H1 (cell line): ENCODE measurements around the gene TMEM202. TPM values are rescaled to one million over a fixed set of nuclear protein-coding genes. Genes with fewer than 3 reads are reported as not detected.

Experiments
- CTCF ChIA-PET: fragments of 300-600 bp; sonication (Branson Sonifier 250); formaldehyde crosslinking; loops from one replicate; lab custom pipeline; 2021; ENCODE audit not compliant: partially characterized antibody; lab: Charles Lee
- POLR2A ChIA-PET: fragments of 300-600 bp; sonication (Branson Sonifier 250); formaldehyde crosslinking; loops from one replicate; lab custom pipeline; 2021; ENCODE audit warnings: inconsistent platforms; ENCODE audit not compliant: partially characterized antibody; lab: Charles Lee
- DNase-seq, 2 experiments: peaks; one replicate each; pipeline versions ENCODE4 v3.0.0 to v3.0.0-alpha.2; 2010 to 2022; ENCODE audit warnings: low spot score in 2 of 2, low read depth in 1 of 2, mixed read lengths in 1 of 2
- FAIRE-seq: peaks from 2 replicates; lab custom pipeline; 2011; peaks lifted over from hg19 to GRCh38; lab: Jason Lieb, UNC
- H2AFZ ChIP-seq: 2 replicates; pipeline ENCODE4 v1.8.1; 2012; ENCODE audit warnings: low read length, inconsistent platforms
- H2AK5ac ChIP-seq: 2 replicates; pipeline ENCODE4 v1.6.1; 2013; ENCODE audit warnings: low read depth, low read length
- H2BK120ac ChIP-seq: replicated peaks from 2 replicates; pipeline ENCODE3; 2013; ENCODE audit warnings: low read depth, low read length, inconsistent platforms
- H2BK12ac ChIP-seq: 2 replicates; pipeline ENCODE4 v1.6.1; 2013; ENCODE audit warnings: low read depth, low read length
- H2BK15ac ChIP-seq: 2 replicates; pipeline ENCODE4 v1.6.1; 2013; ENCODE audit warnings: low read length
- H2BK20ac ChIP-seq: 2 replicates; pipeline ENCODE4 v1.6.1; 2013; ENCODE audit warnings: low read length
- H2BK5ac ChIP-seq: 2 replicates; pipeline ENCODE4 v1.6.1; 2013; ENCODE audit warnings: low read depth, low read length
- H3K14ac ChIP-seq: 2 replicates; pipeline ENCODE4 v1.6.1; 2013; ENCODE audit warnings: inconsistent platforms; ENCODE audit not compliant: insufficient read length
- H3K18ac ChIP-seq: 2 replicates; pipeline ENCODE4 v1.6.1; 2013; ENCODE audit warnings: low read length; ENCODE audit errors: extremely low read depth
- H3K23ac ChIP-seq: 2 replicates; pipeline ENCODE4 v1.6.1; 2013; ENCODE audit warnings: inconsistent platforms; ENCODE audit not compliant: insufficient read length
- H3K23me2 ChIP-seq: 2 replicates; pipeline ENCODE4 v1.6.1; 2013; ENCODE audit warnings: low read depth, low read length
- H3K27ac ChIP-seq: 2 replicates; pipeline ENCODE4 v1.6.1; 2011; ENCODE audit warnings: low read depth, low read length, inconsistent platforms
- H3K27me3 ChIP-seq, 4 experiments: replicated peaks in 1 of 4; 1 replicate in 1 of 4; 2 replicates in 3 of 4; pipeline versions ENCODE4 v1.6.1 to v1.8.1; 2011 to 2013; ENCODE audit warnings: low read length in 3 of 4, mild to moderate bottlenecking in 3 of 4, inconsistent platforms in 2 of 4, mixed read lengths in 2 of 4, moderate library complexity in 1 of 4; ENCODE audit not compliant: control insufficient read depth in 3 of 4, insufficient read depth in 3 of 4; ENCODE audit errors: extremely low read depth in 1 of 4
- H3K36me3 ChIP-seq, 4 experiments: 2 replicates each; pipeline versions ENCODE4 v1.6.1 to v1.8.1; 2011 to 2013; ENCODE audit warnings: mild to moderate bottlenecking in 4 of 4, low read length in 3 of 4, moderate library complexity in 2 of 4, control low read depth in 1 of 4, inconsistent platforms in 1 of 4; ENCODE audit not compliant: insufficient read depth in 4 of 4, control insufficient read depth in 2 of 4
- H3K4ac ChIP-seq: replicated peaks from 2 replicates; pipeline ENCODE3; 2013; ENCODE audit warnings: low read length, low read depth, mixed read lengths, inconsistent platforms; ENCODE audit not compliant: insufficient read length
- H3K4me1 ChIP-seq, 4 experiments: replicated peaks in 1 of 4; 1 replicate in 1 of 4; 2 replicates in 3 of 4; pipeline versions ENCODE4 v1.6.1 to v1.8.1; 2011 to 2013; ENCODE audit warnings: low read length in 3 of 4, inconsistent platforms in 2 of 4, mixed read lengths in 1 of 4; ENCODE audit not compliant: insufficient read depth in 4 of 4, control insufficient read depth in 3 of 4
- H3K4me2 ChIP-seq, 2 experiments: 2 replicates each; pipeline versions ENCODE4 v1.6.1 to v1.8.1; 2011 to 2013; ENCODE audit warnings: low read depth in 2 of 2, low read length in 2 of 2, control low read depth in 1 of 2, inconsistent platforms in 1 of 2, mild to moderate bottlenecking in 1 of 2; ENCODE audit not compliant: insufficient read depth in 1 of 2
- H3K4me3 ChIP-seq, 4 experiments: fragments of 200-600, 300-600 bp in 1 of 4; sonication (generic), shearing (Covaris generic), sonication (Bioruptor Twin) in 1 of 4; 2 replicates each; pipeline versions ENCODE4 v1.5.1 to v1.8.1; 2011 to 2016; ENCODE audit warnings: low read length in 4 of 4, low read depth in 3 of 4, control low read depth in 2 of 4, inconsistent platforms in 2 of 4, mild to moderate bottlenecking in 2 of 4, mixed read lengths in 1 of 4, moderate library complexity in 1 of 4; ENCODE audit not compliant: insufficient read depth in 2 of 4; ENCODE audit errors: extremely low read depth in 1 of 4
- H3K56ac ChIP-seq: replicated peaks from 2 replicates; pipeline ENCODE3; 2013; ENCODE audit warnings: low read depth, mild to moderate bottlenecking, mixed read lengths, low read length, inconsistent platforms; ENCODE audit not compliant: insufficient read length
- H3K79me1 ChIP-seq: 2 replicates; pipeline ENCODE4 v1.6.1; 2013; ENCODE audit warnings: low read depth, low read length, control low read depth
- H3K79me2 ChIP-seq, 2 experiments: 2 replicates each; pipeline versions ENCODE4 v1.6.1 to v1.8.1; 2012 to 2013; ENCODE audit warnings: low read length in 2 of 2, mild to moderate bottlenecking in 2 of 2, inconsistent platforms in 1 of 2; ENCODE audit not compliant: insufficient read depth in 2 of 2, control insufficient read depth in 1 of 2
- H3K9ac ChIP-seq, 4 experiments: replicated peaks in 1 of 4; 1 replicate in 1 of 4; 2 replicates in 3 of 4; pipeline versions ENCODE4 v1.6.1 to v1.8.1; 2011 to 2013; ENCODE audit warnings: low read depth in 3 of 4, low read length in 3 of 4, control low read depth in 2 of 4, mild to moderate bottlenecking in 2 of 4, moderate library complexity in 2 of 4, inconsistent platforms in 1 of 4; ENCODE audit errors: extremely low read depth in 1 of 4
- H3K9me3 ChIP-seq, 2 experiments: 2 replicates each; pipeline versions ENCODE4 v1.6.1 to v1.8.1; 2012 to 2013; ENCODE audit warnings: mild to moderate bottlenecking in 2 of 2, moderate library complexity in 2 of 2, control low read depth in 1 of 2, inconsistent platforms in 1 of 2, low read depth in 1 of 2, low read length in 1 of 2, mixed read lengths in 1 of 2; ENCODE audit not compliant: insufficient read depth in 2 of 2
- H4K20me1 ChIP-seq, 2 experiments: replicated peaks in 1 of 2; 2 replicates each; pipeline versions ENCODE3 to v1.8.1; 2011 to 2013; ENCODE audit warnings: inconsistent platforms in 2 of 2, low read length in 2 of 2, mild to moderate bottlenecking in 1 of 2; ENCODE audit not compliant: insufficient read depth in 2 of 2, control insufficient read depth in 1 of 2
- H4K5ac ChIP-seq: 2 replicates; pipeline ENCODE4 v1.6.1; 2013; ENCODE audit warnings: low read length, low read depth, mixed read lengths, inconsistent platforms; ENCODE audit not compliant: insufficient read length
- H4K8ac ChIP-seq: 2 replicates; pipeline ENCODE4 v1.8.0; 2013; ENCODE audit warnings: mild to moderate bottlenecking, moderate library complexity, low read length, inconsistent platforms; ENCODE audit not compliant: insufficient read depth; ENCODE audit errors: extremely low read depth
- H4K91ac ChIP-seq: replicated peaks from 2 replicates; pipeline ENCODE3; 2013; ENCODE audit warnings: low read length, mixed read lengths, inconsistent platforms; ENCODE audit not compliant: insufficient read length
- BACH1 ChIP-seq: IDR thresholded peaks from 2 replicates; pipeline ENCODE4 v1.6.1; 2012; ENCODE audit warnings: low read length, improper control_type of control experiment
- BCL11A ChIP-seq, 2 experiments: IDR thresholded peaks; one replicate each; pipeline ENCODE4 v1.6.1; 2011; ENCODE audit warnings: low read depth in 2 of 2, low read length in 2 of 2, mild to moderate bottlenecking in 2 of 2
- CBX5 ChIP-seq: fragments of 300-800, 300-1000 bp; sonication (generic); IDR thresholded peaks from 2 replicates; pipeline ENCODE4 v1.7.1; 2016; ENCODE audit warnings: antibody characterized with exemption, low read length, low read depth
- CHD2 ChIP-seq: IDR thresholded peaks from 2 replicates; pipeline ENCODE4 v1.6.1; 2012; ENCODE audit warnings: low read length, improper control_type of control experiment
- CTCF ChIP-seq, 3 experiments: IDR thresholded peaks; 1 replicate in 2 of 3; 2 replicates in 1 of 3; pipeline versions ENCODE4 v1.5.1 to v1.6.1; 2011; ENCODE audit warnings: low read length in 3 of 3, mild to moderate bottlenecking in 3 of 3, inconsistent platforms in 2 of 3, low read depth in 1 of 3, moderate library complexity in 1 of 3; ENCODE audit not compliant: insufficient read depth in 1 of 3; ENCODE audit errors: control extremely low read depth in 1 of 3
- JUN ChIP-seq: IDR thresholded peaks from 2 replicates; pipeline ENCODE4 v1.6.1; 2011; ENCODE audit warnings: low read depth, mild to moderate bottlenecking, improper control_type of control experiment, low read length
- POLR2AphosphoS5 ChIP-seq: IDR thresholded peaks from 2 replicates; pipeline ENCODE4 v1.6.1; 2011; ENCODE audit warnings: low read depth, low read length
- RAD21 ChIP-seq, 2 experiments: IDR thresholded peaks in 1 of 2; conservative IDR thresholded peaks in 1 of 2; 2 replicates each; pipeline ENCODE4 v1.6.1; 2011; ENCODE audit warnings: low read depth in 2 of 2, low read length in 2 of 2, improper control_type of control experiment in 1 of 2, inconsistent platforms in 1 of 2, mild to moderate bottlenecking in 1 of 2, moderate library complexity in 1 of 2
- RNF2 ChIP-seq: fragments of 200-900, 300-1000 bp; sonication (generic); IDR thresholded peaks from 2 replicates; pipeline ENCODE4 v1.7.1; 2016; ENCODE audit warnings: borderline replicate concordance, low read depth, mild to moderate bottlenecking, antibody characterized with exemption, low read length; ENCODE audit not compliant: poor library complexity, severe bottlenecking; ENCODE audit errors: missing control alignments
- SIN3A ChIP-seq, 2 experiments: IDR thresholded peaks in 1 of 2; conservative IDR thresholded peaks in 1 of 2; 2 replicates each; pipeline ENCODE4 v1.6.1; 2011 to 2012; ENCODE audit warnings: low read length in 2 of 2, improper control_type of control experiment in 1 of 2, low read depth in 1 of 2, mild to moderate bottlenecking in 1 of 2
- SP1 ChIP-seq: IDR thresholded peaks from 2 replicates; pipeline ENCODE4 v1.6.1; 2011; ENCODE audit warnings: low read depth, low read length
- WGBS, 2 experiments: shearing (Covaris generic) in 1 of 2; methylation state at CpG; one replicate each; pipeline versions ENCODE4 v1.1.6 to v1.1.7; 2013 to 2015; ENCODE audit warnings: low lambda C conversion rate in 2 of 2, mixed read lengths in 2 of 2, inconsistent platforms in 1 of 2, low coverage in 1 of 2, missing lambda C conversion rate in 1 of 2; ENCODE audit not compliant: insufficient replicate concordance in 2 of 2, insufficient coverage in 1 of 2, insufficient read length in 1 of 2; ENCODE audit errors: extremely low coverage in 1 of 2, missing lambda C conversion rate in 1 of 2; 5-methylcytosine and 5-hydroxymethylcytosine counted together
- polyA plus RNA-seq, 7 experiments: library from polyadenylated mRNA; depleted of rRNA in 3 of 7; stranded (reverse) in 5 of 7; unstranded in 2 of 7; fragments of >200 nt in 5 of 7; fragments of 200-250 nt in 2 of 7; gene quantifications; 1 replicate in 5 of 7; 2 replicates in 1 of 7; 4 replicates in 1 of 7; pipeline versions ENCODE4 v1.2.1 to v1.2.3, GENCODE V29; 2011 to 2013; ENCODE audit warnings: missing spikeins in 2 of 7, mixed read lengths in 2 of 7
- total RNA-seq: library from RNA; stranded (reverse); fragmentation: NEBNext Ultra II Directional; extraction: Animal tissue kit (Norgen Biotek cat#: 25700); gene quantifications from 2 replicates; pipeline ENCODE4 v1.2.1, GENCODE V29; 2021

Gene TMEM202
- total and polyA plus RNA-seq, 2 of the 8 experiments (the other 6 are each of a cell fraction or from before 2014, with no cell fraction given) = not detected

GRCh38 chr15:72361176-72361575 lies 36.9 kb upstream of the TMEM202 start:
- H3K23ac ChIP-seq = no peak overlapping the region
- no peak overlapping the region for H3K14ac ChIP-seq
- 0 out of 4 replicates have a peak, but pooled peaks cover 0 to 3% of the 10 kb centered on the region in 2 experiments for H3K79me2 ChIP-seq
- H3K4ac ChIP-seq = no peak overlapping the region
- no peak overlapping the region for H3K18ac ChIP-seq
- no peak overlapping the region for H4K91ac ChIP-seq
- H3K27me3 ChIP-seq = no peaks in the 10 kb centered on the region; a peak in 1 of 7 replicates
- peaks cover 7% of the 10 kb centered on the region in 2 experiments for H4K20me1 ChIP-seq
- no peak for FAIRE-seq
- H2BK15ac ChIP-seq = no peak overlapping the region
- no peak overlapping the region for H4K5ac ChIP-seq
- no peak overlapping the region for H2BK120ac ChIP-seq
- no peak overlapping the region for H3K4me2 ChIP-seq
- no peaks in the 10 kb centered on the region for H3K23me2 ChIP-seq
- DNase-seq = no peak
- POLR2A ChIA-PET = no interaction called here
- 90% methylated on average over 1 of the region's 1 CpG; no CpG with 5 or more reads in 1 of the 2 experiments for WGBS, 2 experiments
- TF ChIP-seq BACH1 (no peak), RAD21 (IDR thresholded peaks at IDR 0.05 in 1 of 2, conservative IDR thresholded peaks at IDR 0.05 in 1 of 2; ENCODE audit: low read depth in 2 of 2, low read length in 2 of 2) (no peak), JUN (no peak), SIN3A (conservative IDR thresholded peaks at IDR 0.05 in 1 of 2, IDR thresholded peaks at IDR 0.05 in 1 of 2; ENCODE audit: low read depth in 1 of 2, low read length in 2 of 2) (no peak), CTCF (IDR thresholded peaks at IDR 0.05; ENCODE audit: control extremely low read depth in 1 of 3, insufficient read depth in 1 of 3, low read depth in 1 of 3, low read length in 3 of 3) (no peak), RNF2 (no peak), SP1 (no peak), CBX5 (no peak), POLR2AphosphoS5 (no peak), CHD2 (no peak), BCL11A (IDR thresholded peaks at IDR 0.05; ENCODE audit: low read depth in 2 of 2, low read length in 2 of 2) (no peak)
- TF ChIP-seq, all 59 proteins: peak for 0
- H3K4me3 ChIP-seq = no peak overlapping the region
- H3K9ac ChIP-seq = no peak overlapping the region
- no peaks in the 10 kb centered on the region for H3K4me1 ChIP-seq
- no peak overlapping the region for H2AK5ac ChIP-seq
- H3K79me1 ChIP-seq = peaks cover 2% of the 10 kb centered on the region; the same call in 1 of the 2 replicates
- no peak overlapping the region for H2BK12ac ChIP-seq
- H4K8ac ChIP-seq = no peak overlapping the region
- H3K36me3 ChIP-seq = peaks cover 0 to 6% (median 1%) of the 10 kb centered on the region in 4 experiments; a peak in 1 of 8 replicates
- H3K56ac ChIP-seq = no peak overlapping the region
- H3K27ac ChIP-seq = no peak overlapping the region
- CTCF ChIA-PET = interaction anchor here (0.7 to 1.2 kb wide), 2 partner anchors 101 to 153 kb away, joined by 3 to 4 read pairs; no protein-coding TSS in a partner anchor
- H3K9me3 ChIP-seq = no peaks in the 10 kb centered on the region
- no peak overlapping the region for H2AFZ ChIP-seq
- H2BK20ac ChIP-seq = no peak overlapping the region
- no peak overlapping the region for H2BK5ac ChIP-seq
